ENCODE measurements around the gene SGCA.

Gene SGCA

GRCh38 chr17:50152736-50153135 lies 13.1 kb upstream of the SGCA start:
- Histone ChIP-seq H3K9ac (ENCODE audit: low read depth, low read length) (peak overlapping the region; percentile 73; the same call in 1 of the 2 replicates), H3K27me3 (ENCODE audit: insufficient read depth, low read length) (peaks cover 17% of the 10 kb centered on the region), H3K27ac (ENCODE audit: low read length) (peak overlapping the region; percentile 96), H3K4me1 (ENCODE audit: insufficient read depth, low read length) (peaks cover 17% of the 10 kb centered on the region; the same call in 1 of the 2 replicates), H3K36me3 (ENCODE audit: insufficient read depth, low read depth, low read length) (no peaks in the 10 kb centered on the region), H3K4me3 (ENCODE audit: low read length) (peak overlapping the region; percentile 66; the same call in 1 of the 2 replicates), H3K9me3 (ENCODE audit: insufficient read depth, low read depth, low read length) (no peaks in the 10 kb centered on the region)

GRCh38 chr17:50153650-50154575 lies 11.9 kb upstream of the SGCA start:
- Histone ChIP-seq H3K27me3 (ENCODE audit: insufficient read depth, low read length) (peaks cover 17% of the 10 kb centered on the region), H3K4me3 (ENCODE audit: low read length) (no peak overlapping the region), H3K27ac (ENCODE audit: low read length) (no peak overlapping the region), H3K9me3 (ENCODE audit: insufficient read depth, low read depth, low read length) (no peaks in the 10 kb centered on the region), H3K36me3 (ENCODE audit: insufficient read depth, low read depth, low read length) (no peaks in the 10 kb centered on the region), H3K4me1 (ENCODE audit: insufficient read depth, low read length) (peaks cover 11% of the 10 kb centered on the region; the same call in 1 of the 2 replicates), H3K9ac (ENCODE audit: low read depth, low read length) (no peak overlapping the region)

GRCh38 chr17:50154604-50155003 lies 11.2 kb upstream of the SGCA start:
- no peak overlapping the region for H3K4me3 ChIP-seq (ENCODE audit: low read length)
- H3K9ac ChIP-seq (ENCODE audit: low read depth, low read length): no peak overlapping the region
- no peaks in the 10 kb centered on the region for H3K9me3 ChIP-seq (ENCODE audit: insufficient read depth, low read depth, low read length)
- H3K4me1 ChIP-seq (ENCODE audit: insufficient read depth, low read length): peaks cover 11% of the 10 kb centered on the region; the same call in 1 of the 2 replicates
- H3K27ac ChIP-seq (ENCODE audit: low read length): no peak overlapping the region
- peaks cover 11% of the 10 kb centered on the region for H3K27me3 ChIP-seq (ENCODE audit: insufficient read depth, low read length)
- H3K36me3 ChIP-seq (ENCODE audit: insufficient read depth, low read depth, low read length): no peaks in the 10 kb centered on the region

GRCh38 chr17:50155115-50155819 lies 10.5 kb upstream of the SGCA start:
- Histone ChIP-seq H3K9ac (ENCODE audit: low read depth, low read length) (no peak overlapping the region), H3K36me3 (ENCODE audit: insufficient read depth, low read depth, low read length) (no peaks in the 10 kb centered on the region), H3K9me3 (ENCODE audit: insufficient read depth, low read depth, low read length) (no peaks in the 10 kb centered on the region), H3K4me3 (ENCODE audit: low read length) (no peak overlapping the region), H3K27me3 (ENCODE audit: insufficient read depth, low read length) (peaks cover 11% of the 10 kb centered on the region), H3K4me1 (ENCODE audit: insufficient read depth, low read length) (peaks cover 11% of the 10 kb centered on the region; the same call in 1 of the 2 replicates), H3K27ac (ENCODE audit: low read length) (no peak overlapping the region)

GRCh38 chr17:50157891-50158290 lies 7.9 kb upstream of the SGCA start:
- no peak overlapping the region for H3K27ac ChIP-seq (ENCODE audit: low read length)
- H3K4me1 ChIP-seq (ENCODE audit: insufficient read depth, low read length): peaks cover 9% of the 10 kb centered on the region; the same call in 1 of the 2 replicates
- H3K27me3 ChIP-seq (ENCODE audit: insufficient read depth, low read length): peaks cover 22% of the 10 kb centered on the region
- H3K9ac ChIP-seq (ENCODE audit: low read depth, low read length): no peak overlapping the region
- H3K9me3 ChIP-seq (ENCODE audit: insufficient read depth, low read depth, low read length): no peaks in the 10 kb centered on the region
- no peak overlapping the region for H3K4me3 ChIP-seq (ENCODE audit: low read length)
- no peaks in the 10 kb centered on the region for H3K36me3 ChIP-seq (ENCODE audit: insufficient read depth, low read depth, low read length)

- Histone ChIP-seq H3K27ac (ENCODE audit: low read length) (peak overlapping the region; percentile 38), H3K27me3 (ENCODE audit: insufficient read depth, low read length) (peaks cover 22% of the 10 kb centered on the region), H3K4me1 (ENCODE audit: insufficient read depth, low read length) (peaks cover 4% of the 10 kb centered on the region; the same call in 1 of the 2 replicates), H3K9ac (ENCODE audit: low read depth, low read length) (peak overlapping the region; percentile 84; the same call in 1 of the 2 replicates), H3K36me3 (ENCODE audit: insufficient read depth, low read depth, low read length) (no peaks in the 10 kb centered on the region), H3K9me3 (ENCODE audit: insufficient read depth, low read depth, low read length) (no peaks in the 10 kb centered on the region), H3K4me3 (ENCODE audit: low read length) (peak overlapping the region; percentile 90)
Observed at GRCh38 chr17:50161023-50161910, 4.5 kb upstream of the SGCA start.

- Histone ChIP-seq H3K9me3 (ENCODE audit: insufficient read depth, low read depth, low read length) (no peaks in the 10 kb centered on the region), H3K27me3 (ENCODE audit: insufficient read depth, low read length) (peaks cover 22% of the 10 kb centered on the region), H3K4me1 (ENCODE audit: insufficient read depth, low read length) (peaks cover 4% of the 10 kb centered on the region; the same call in 1 of the 2 replicates), H3K27ac (ENCODE audit: low read length) (no peak overlapping the region), H3K9ac (ENCODE audit: low read depth, low read length) (peak overlapping the region; percentile 46; the same call in 1 of the 2 replicates), H3K36me3 (ENCODE audit: insufficient read depth, low read depth, low read length) (no peaks in the 10 kb centered on the region), H3K4me3 (ENCODE audit: low read length) (peak overlapping the region; percentile 90; the same call in 1 of the 2 replicates)
Observed at GRCh38 chr17:50161911-50162288, 3.9 kb upstream of the SGCA start.

- H3K27ac ChIP-seq (ENCODE audit: low read length): no peak overlapping the region
- no peaks in the 10 kb centered on the region for H3K9me3 ChIP-seq (ENCODE audit: insufficient read depth, low read depth, low read length)
- H3K36me3 ChIP-seq (ENCODE audit: insufficient read depth, low read depth, low read length): no peaks in the 10 kb centered on the region
- no peak overlapping the region for H3K9ac ChIP-seq (ENCODE audit: low read depth, low read length)
- H3K4me1 ChIP-seq (ENCODE audit: insufficient read depth, low read length): peaks cover 4% of the 10 kb centered on the region; the same call in 1 of the 2 replicates
- no peak overlapping the region for H3K4me3 ChIP-seq (ENCODE audit: low read length)
- peaks cover 22% of the 10 kb centered on the region for H3K27me3 ChIP-seq (ENCODE audit: insufficient read depth, low read length)
Observed at GRCh38 chr17:50162466-50163254, 3.1 kb upstream of the SGCA start.

GRCh38 chr17:50163843-50164696 lies 1.7 kb upstream of the SGCA start:
- Histone ChIP-seq H3K27ac (ENCODE audit: low read length) (no peak overlapping the region), H3K36me3 (ENCODE audit: insufficient read depth, low read depth, low read length) (no peaks in the 10 kb centered on the region), H3K27me3 (ENCODE audit: insufficient read depth, low read length) (peaks cover 22% of the 10 kb centered on the region), H3K4me1 (ENCODE audit: insufficient read depth, low read length) (peaks cover 4% of the 10 kb centered on the region; the same call in 1 of the 2 replicates), H3K4me3 (ENCODE audit: low read length) (no peak overlapping the region), H3K9ac (ENCODE audit: low read depth, low read length) (no peak overlapping the region), H3K9me3 (ENCODE audit: insufficient read depth, low read depth, low read length) (no peaks in the 10 kb centered on the region)

- peaks cover 21% of the 10 kb centered on the region for H3K27me3 ChIP-seq (ENCODE audit: insufficient read depth, low read length)
- peaks cover 4% of the 10 kb centered on the region; the same call in 1 of the 2 replicates for H3K4me1 ChIP-seq (ENCODE audit: insufficient read depth, low read length)
- no peaks in the 10 kb centered on the region for H3K36me3 ChIP-seq (ENCODE audit: insufficient read depth, low read depth, low read length)
- H3K27ac ChIP-seq (ENCODE audit: low read length): no peak overlapping the region
- no peaks in the 10 kb centered on the region for H3K9me3 ChIP-seq (ENCODE audit: insufficient read depth, low read depth, low read length)
- H3K4me3 ChIP-seq (ENCODE audit: low read length): no peak overlapping the region
- no peak overlapping the region for H3K9ac ChIP-seq (ENCODE audit: low read depth, low read length)
Observed at GRCh38 chr17:50164697-50164988, 1.2 kb upstream of the SGCA start.

Measured in iPS-20b (cell line).